GM12865 (cell line): Measurements from ENCODE around the gene B3GNT9.

Experiments
- DNase-seq: peaks from one replicate; pipeline ENCODE4 v3.0.0; 2010; ENCODE audit warnings: low read depth
- H3K4me3 ChIP-seq: 2 replicates; pipeline ENCODE4 v1.5.1; 2011; ENCODE audit warnings: mild to moderate bottlenecking, low read depth, low read length, control low read depth
- CTCF ChIP-seq: IDR thresholded peaks from 2 replicates; pipeline ENCODE4 v1.5.1; 2011; ENCODE audit warnings: low read length, control low read depth, low read depth, inconsistent platforms; ENCODE audit not compliant: insufficient read depth; ENCODE audit errors: missing control alignments

B3GNT9 gene

GRCh38 chr16:67196881-67197280 is 46.1 kb upstream of the B3GNT9 start:
- TF ChIP-seq CTCF = no peak
- no peak for DNase-seq
- H3K4me3 ChIP-seq = no peak overlapping the region

- DNase-seq = no peak
- no peak for TF ChIP-seq CTCF
- H3K4me3 ChIP-seq = no peak overlapping the region
These were observed 44.9 kb upstream of the B3GNT9 start for GRCh38 chr16:67195676-67196075.

GRCh38 chr16:67194260-67194659 is 43.5 kb upstream of the B3GNT9 start:
- H3K4me3 ChIP-seq = no peak overlapping the region
- no peak for TF ChIP-seq CTCF
- DNase-seq = no peak

GRCh38 chr16:67193536-67193935 is 42.7 kb upstream of the B3GNT9 start:
- peak overlapping the region; percentile 95 for H3K4me3 ChIP-seq
- no peak for DNase-seq
- no peak for TF ChIP-seq CTCF

- TF ChIP-seq CTCF = no peak
- peak overlapping the region; percentile 95 for H3K4me3 ChIP-seq
- DNase-seq = no peak
These were observed 42.1 kb upstream of the B3GNT9 start for GRCh38 chr16:67192781-67193361.

GRCh38 chr16:67191995-67192681 is 41.3 kb upstream of the B3GNT9 start, which contains the start of gene E2F4:
Gene E2F4 (plus strand): TSS chr16:67192155. CDS start chr16:67192228, 73 bp downstream.
- peak; percentile 95 for DNase-seq
- TF ChIP-seq CTCF = no peak
- peak within 1 kb of the TSS; percentile 95 for H3K4me3 ChIP-seq
